Fibroblast of pulmonary artery (primary cell): ENCODE data around the gene ZNF787.

ENCODE experiments used
- DNase-seq: peaks from one replicate; pipeline ENCODE4 v3.0.0-alpha.2; 2010; ENCODE audit warnings: low read depth
- H3K4me3 ChIP-seq: replicated peaks from 2 replicates; pipeline ENCODE4 v1.5.1; 2011; ENCODE audit warnings: low read depth, mild to moderate bottlenecking, control low read depth, low read length, moderate library complexity
- CTCF ChIP-seq: IDR thresholded peaks from 2 replicates; pipeline ENCODE4 v1.5.1; 2011; ENCODE audit warnings: mild to moderate bottlenecking, control low read depth, low read length, inconsistent platforms; ENCODE audit errors: missing control alignments

Gene ZNF787

GRCh38 chr19:56117376-56117884, 3.7 kb downstream of the ZNF787 start:
- TF ChIP-seq CTCF, result no peak
- H3K4me3 ChIP-seq, result no peak overlapping the region
- no peak for DNase-seq

GRCh38 chr19:56116606-56117005, 4.5 kb downstream of the ZNF787 start:
- TF ChIP-seq CTCF, result no peak
- H3K4me3 ChIP-seq, result no peak overlapping the region
- no peak for DNase-seq

- no peak for DNase-seq
- H3K4me3 ChIP-seq, result no peak overlapping the region
- TF ChIP-seq CTCF, result no peak
Observed at GRCh38 chr19:56115490-56115889, 5.6 kb downstream of the ZNF787 start.

DNA sequence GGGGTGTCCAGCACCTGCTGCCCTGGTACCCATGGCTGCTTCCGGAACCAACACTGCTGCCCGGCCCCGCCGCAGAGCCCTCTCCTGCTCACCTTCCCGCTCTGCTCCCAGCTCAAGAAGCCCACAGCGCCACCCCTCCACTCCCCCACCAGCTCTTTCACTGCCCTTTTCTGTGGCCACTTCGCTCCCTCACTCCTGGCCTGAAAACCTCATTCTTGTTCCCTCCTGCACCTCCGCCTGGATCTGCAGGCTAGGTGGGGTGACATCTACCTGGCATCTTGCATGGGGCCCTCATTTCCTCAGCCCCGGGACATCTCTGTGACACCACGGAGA, 6.4 kb downstream of the ZNF787 start:
- no peak overlapping the region for H3K4me3 ChIP-seq
- no peak for DNase-seq
- no peak for TF ChIP-seq CTCF

- no peak overlapping the region for H3K4me3 ChIP-seq
- DNase-seq, result no peak
- no peak for TF ChIP-seq CTCF
Observed at GRCh38 chr19:56114051-56114777, 6.9 kb downstream of the ZNF787 start.

DNA sequence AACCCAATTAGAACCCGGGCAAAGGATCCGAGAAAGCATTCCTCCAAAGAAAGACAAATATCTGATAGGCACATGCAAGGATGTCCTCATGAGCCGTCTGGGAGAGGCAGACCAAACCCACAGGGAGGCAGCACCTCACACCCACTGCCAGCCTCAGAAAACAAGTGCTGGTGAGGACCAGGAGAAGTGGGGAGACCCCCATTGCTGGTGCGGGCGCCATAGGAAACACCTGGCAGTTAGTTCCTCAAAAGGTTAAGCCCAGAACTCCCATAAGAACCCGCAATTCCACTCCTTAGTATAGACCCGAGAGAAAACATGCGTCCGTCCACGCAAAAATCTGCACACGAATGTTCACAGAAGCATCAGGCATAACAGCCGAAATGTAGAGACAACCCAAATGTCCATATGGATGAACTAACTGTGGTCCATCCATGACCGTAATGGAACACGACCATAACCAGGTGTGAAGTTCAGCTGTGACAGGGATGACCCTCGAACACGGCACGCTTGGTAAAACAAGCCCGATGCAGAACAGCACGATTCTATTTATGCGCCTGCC, 7.9 kb downstream of the ZNF787 start:
- DNase-seq, result no peak
- TF ChIP-seq CTCF, result no peak
- H3K4me3 ChIP-seq, result no peak overlapping the region

- H3K4me3 ChIP-seq, result no peak overlapping the region
- no peak for DNase-seq
Observed at GRCh38 chr19:56112313-56112709, 8.8 kb downstream of the ZNF787 start.

More at GRCh38 chr19:56112313-56112709, 8.8 kb downstream of the ZNF787 start:
- no peak for TF ChIP-seq CTCF
